SK-N-SH (cell line): ENCODE results near the gene LCN2. TPM values are rescaled to one million over a fixed set of nuclear protein-coding genes. Genes with fewer than 3 reads are reported as not detected.

Source experiments
- CTCF ChIA-PET: fragments of 300-600, 350-600 bp; formaldehyde crosslinking; extraction: SDS; loops from one replicate; lab custom pipeline; 2021; lab: Yijun Ruan, JAX
- POLR2A ChIA-PET: fragments of 350-600 bp; sonication (Branson Sonifier 250); formaldehyde crosslinking; extraction: SDS; loops from one replicate; lab custom pipeline; 2020; ENCODE audit warnings: antibody characterized with exemption, inconsistent platforms; lab: Yijun Ruan, JAX
- DNase-seq: peaks from one replicate; pipeline ENCODE4 v3.0.0; 2012
- H2AFZ ChIP-seq: fragments of 200-600 bp; sonication (generic); 2 replicates; pipeline ENCODE4 v1.8.1; 2016; ENCODE audit warnings: antibody characterized with exemption, mild to moderate bottlenecking, low read depth
- H3F3A ChIP-seq: fragments of 200-600 bp; sonication (generic); replicated peaks from 2 replicates; pipeline ENCODE3; 2016; ENCODE audit warnings: antibody characterized with exemption, mild to moderate bottlenecking; ENCODE audit not compliant: insufficient read depth
- H3K27ac ChIP-seq, 2 experiments: fragments of 200-500 bp in 1 of 2; fragments of 200-600 bp in 1 of 2; sonication (Bioruptor generic) in 1 of 2; sonication (generic), shearing (Covaris generic) in 1 of 2; 2 replicates each; pipeline versions ENCODE4 v1.5.1 to v1.6.1; 2014 to 2016; ENCODE audit warnings: low read depth in 2 of 2, inconsistent platforms in 1 of 2, low read length in 1 of 2, mild to moderate bottlenecking in 1 of 2, mixed read lengths in 1 of 2
- H3K27me3 ChIP-seq: fragments of 200-600 bp; sonication (generic), shearing (Covaris generic); 2 replicates; pipeline ENCODE4 v1.6.1; 2016; ENCODE audit warnings: mixed run types; ENCODE audit not compliant: insufficient read depth
- H3K36me3 ChIP-seq, 2 experiments: fragments of 200-500 bp in 1 of 2; fragments of 200-600 bp in 1 of 2; sonication (Bioruptor generic) in 1 of 2; sonication (generic) in 1 of 2; replicated peaks in 1 of 2; 2 replicates each; pipeline versions ENCODE3 to v1.5.1; 2014 to 2016; ENCODE audit warnings: low read length in 1 of 2, mild to moderate bottlenecking in 1 of 2; ENCODE audit not compliant: insufficient read depth in 2 of 2, control insufficient read depth in 1 of 2
- H3K4me1 ChIP-seq, 2 experiments: fragments of 200-500 bp in 1 of 2; fragments of 200-600 bp in 1 of 2; sonication (Bioruptor generic) in 1 of 2; sonication (generic), shearing (Covaris generic) in 1 of 2; 2 replicates each; pipeline versions ENCODE4 v1.5.1 to v1.6.1; 2014 to 2016; ENCODE audit warnings: low read depth in 1 of 2, low read length in 1 of 2, mixed run types in 1 of 2; ENCODE audit not compliant: insufficient read depth in 2 of 2, control insufficient read depth in 1 of 2
- H3K4me2 ChIP-seq: fragments of 200-600 bp; sonication (generic), shearing (Covaris generic); 2 replicates; pipeline ENCODE4 v1.6.1; 2017; ENCODE audit warnings: mixed run types
- H3K4me3 ChIP-seq, 2 experiments: fragments of 200-500 bp in 1 of 2; fragments of 200-600 bp in 1 of 2; sonication (Bioruptor generic) in 1 of 2; sonication (generic), shearing (Covaris generic) in 1 of 2; 2 replicates each; pipeline versions ENCODE4 v1.5.1 to v1.8.1; 2014 to 2016; ENCODE audit warnings: low read depth in 2 of 2, inconsistent platforms in 1 of 2, low read length in 1 of 2, mild to moderate bottlenecking in 1 of 2, mixed read lengths in 1 of 2, moderate library complexity in 1 of 2
- H3K79me2 ChIP-seq: fragments of 200-600 bp; sonication (generic); 2 replicates; pipeline ENCODE4 v1.8.1; 2017; ENCODE audit warnings: mild to moderate bottlenecking; ENCODE audit not compliant: insufficient read depth
- H3K9ac ChIP-seq: fragments of 200-600 bp; sonication (generic); 2 replicates; pipeline ENCODE4 v1.6.1; 2017; ENCODE audit warnings: mixed run types
- H3K9me2 ChIP-seq: fragments of 200-600 bp; sonication (generic); 2 replicates; pipeline ENCODE4 v1.6.1; 2017; ENCODE audit warnings: mixed run types
- H3K9me3 ChIP-seq: fragments of 200-600 bp; sonication (generic); 2 replicates; pipeline ENCODE4 v1.6.1; 2017; ENCODE audit warnings: mixed run types, mild to moderate bottlenecking, moderate library complexity
- H4K20me1 ChIP-seq: fragments of 200-600 bp; sonication (generic); 2 replicates; pipeline ENCODE4 v1.6.1; 2017; ENCODE audit warnings: mild to moderate bottlenecking, mixed run types; ENCODE audit not compliant: insufficient read depth
- ELF1 ChIP-seq: IDR thresholded peaks from 2 replicates; pipeline ENCODE4 v1.4.0; 2012
- GABPA ChIP-seq: IDR thresholded peaks from 2 replicates; pipeline ENCODE4 v1.4.0; 2012; ENCODE audit warnings: low read depth, mild to moderate bottlenecking
- MXI1 ChIP-seq: IDR thresholded peaks from 2 replicates; pipeline ENCODE4 v1.6.1; 2012; ENCODE audit warnings: mild to moderate bottlenecking, low read depth, low read length, improper control_type of control experiment
- NFIC ChIP-seq: IDR thresholded peaks from 2 replicates; pipeline ENCODE4 v1.4.0; 2012; ENCODE audit warnings: borderline replicate concordance
- POLR2AphosphoS5 ChIP-seq: IDR thresholded peaks from 2 replicates; pipeline ENCODE4 v1.6.1; 2012; ENCODE audit warnings: low read depth, low read length
- RAD21 ChIP-seq: IDR thresholded peaks from 2 replicates; pipeline ENCODE4 v1.6.1; 2012; ENCODE audit warnings: mild to moderate bottlenecking, low read length
- RCOR1 ChIP-seq: fragments of 150-350 bp; IDR thresholded peaks from 2 replicates; pipeline ENCODE4 v1.6.1; 2017; ENCODE audit warnings: antibody characterized with exemption, low read length
- RFX5 ChIP-seq: IDR thresholded peaks from 2 replicates; pipeline ENCODE4 v1.6.1; 2012; ENCODE audit warnings: mild to moderate bottlenecking, improper control_type of control experiment, low read length
- RXRA ChIP-seq: IDR thresholded peaks from 2 replicates; pipeline ENCODE4 v1.4.0; 2012; ENCODE audit warnings: low read depth, mild to moderate bottlenecking, borderline replicate concordance
- SIN3A ChIP-seq: IDR thresholded peaks from 2 replicates; pipeline ENCODE4 v1.6.1; 2012; ENCODE audit warnings: low read depth, mild to moderate bottlenecking, low read length, moderate library complexity, borderline replicate concordance
- SMC3 ChIP-seq: IDR thresholded peaks from 2 replicates; pipeline ENCODE4 v1.6.1; 2012; ENCODE audit warnings: low read depth, low read length, improper control_type of control experiment
- TCF12 ChIP-seq: IDR thresholded peaks from 2 replicates; pipeline ENCODE4 v1.4.0; 2012
- YY1 ChIP-seq: IDR thresholded peaks from 2 replicates; pipeline ENCODE4 v1.4.0; 2012; ENCODE audit warnings: low read depth, mild to moderate bottlenecking
- WGBS: methylation state at CpG from one replicate; pipeline ENCODE4 v1.1.6; 2017; ENCODE audit warnings: low lambda C conversion rate; 5-methylcytosine and 5-hydroxymethylcytosine counted together
- polyA plus RNA-seq, 3 experiments: library from polyadenylated mRNA; depleted of rRNA; stranded (reverse); fragments of >200 nt; gene quantifications; 2 replicates each; pipeline ENCODE4 v1.2.3, GENCODE V29; 2012
- TF ChIP-seq, protein P1 (sequence below): fragments of 150-350 bp; IDR thresholded peaks from 2 replicates; pipeline ENCODE4 v1.6.1; 2016; ENCODE audit warnings: mild to moderate bottlenecking, low read depth, low read length
- TF ChIP-seq, protein P2 (sequence below): IDR thresholded peaks from 2 replicates; pipeline ENCODE4 v1.4.0; 2012; ENCODE audit warnings: low read depth
- TF ChIP-seq, protein P3 (sequence below): fragments of 200-600 bp; sonication (generic); IDR thresholded peaks from 2 replicates; pipeline ENCODE4 v1.6.1; 2017; ENCODE audit warnings: antibody characterized with exemption, mild to moderate bottlenecking, moderate library complexity
- TF ChIP-seq, protein P4 (sequence below): fragments of 150-350 bp; IDR thresholded peaks from 2 replicates; pipeline ENCODE4 v1.6.1; 2017; ENCODE audit warnings: antibody characterized with exemption, low read length, low read depth, borderline replicate concordance

Gene LCN2
- polyA plus RNA-seq, 1 of the 3 experiments (the other 2 are of a cell fraction), result not detected

DNA sequence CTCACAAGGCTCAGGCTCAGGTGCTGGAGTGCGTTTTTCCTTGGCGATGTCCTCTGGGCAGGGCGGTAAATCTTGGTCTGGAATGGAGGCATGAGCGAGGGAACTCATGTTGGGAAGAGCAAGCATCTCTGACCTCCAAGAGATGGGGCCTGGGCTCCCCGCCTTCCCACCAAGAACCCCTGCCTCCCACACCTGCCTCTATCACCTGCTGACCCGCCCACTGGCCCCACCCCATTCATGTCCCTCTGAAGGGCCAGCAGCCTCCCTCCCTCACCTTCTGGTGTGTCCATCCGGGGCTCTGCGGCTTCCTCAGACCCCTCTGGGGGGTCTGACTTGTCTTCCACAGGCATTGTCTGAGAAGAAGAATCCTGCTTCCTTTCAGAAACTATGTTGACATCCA is 31.2 kb downstream of the LCN2 start:
- no peak overlapping the region for H3K9ac ChIP-seq
- H3F3A ChIP-seq, result peaks cover 8% of the 10 kb centered on the region
- ChIA-PET POLR2A (no interaction called here), CTCF (interaction anchor here (1.7 kb wide), 1 partner anchor 10 kb away, joined by 8 read pairs; the partner anchor contains the start of gene CIZ1)
- no peak overlapping the region for H3K27ac ChIP-seq
- H3K79me2 ChIP-seq, result no peaks in the 10 kb centered on the region
- TF ChIP-seq POLR2AphosphoS5 (no peak), RXRA (no peak), RAD21 (no peak), RCOR1 (no peak), SIN3A (no peak), YY1 (no peak), MXI1 (no peak), NFIC (no peak), TCF12 (no peak), ELF1 (no peak), SMC3 (no peak), GABPA (no peak), RFX5 (no peak)
- TF ChIP-seq, protein P1, sequence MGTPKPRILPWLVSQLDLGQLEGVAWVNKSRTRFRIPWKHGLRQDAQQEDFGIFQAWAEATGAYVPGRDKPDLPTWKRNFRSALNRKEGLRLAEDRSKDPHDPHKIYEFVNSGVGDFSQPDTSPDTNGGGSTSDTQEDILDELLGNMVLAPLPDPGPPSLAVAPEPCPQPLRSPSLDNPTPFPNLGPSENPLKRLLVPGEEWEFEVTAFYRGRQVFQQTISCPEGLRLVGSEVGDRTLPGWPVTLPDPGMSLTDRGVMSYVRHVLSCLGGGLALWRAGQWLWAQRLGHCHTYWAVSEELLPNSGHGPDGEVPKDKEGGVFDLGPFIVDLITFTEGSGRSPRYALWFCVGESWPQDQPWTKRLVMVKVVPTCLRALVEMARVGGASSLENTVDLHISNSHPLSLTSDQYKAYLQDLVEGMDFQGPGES, result no peak
- TF ChIP-seq, protein P2, sequence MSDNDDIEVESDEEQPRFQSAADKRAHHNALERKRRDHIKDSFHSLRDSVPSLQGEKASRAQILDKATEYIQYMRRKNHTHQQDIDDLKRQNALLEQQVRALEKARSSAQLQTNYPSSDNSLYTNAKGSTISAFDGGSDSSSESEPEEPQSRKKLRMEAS, result no peak
- TF ChIP-seq, protein P3, sequence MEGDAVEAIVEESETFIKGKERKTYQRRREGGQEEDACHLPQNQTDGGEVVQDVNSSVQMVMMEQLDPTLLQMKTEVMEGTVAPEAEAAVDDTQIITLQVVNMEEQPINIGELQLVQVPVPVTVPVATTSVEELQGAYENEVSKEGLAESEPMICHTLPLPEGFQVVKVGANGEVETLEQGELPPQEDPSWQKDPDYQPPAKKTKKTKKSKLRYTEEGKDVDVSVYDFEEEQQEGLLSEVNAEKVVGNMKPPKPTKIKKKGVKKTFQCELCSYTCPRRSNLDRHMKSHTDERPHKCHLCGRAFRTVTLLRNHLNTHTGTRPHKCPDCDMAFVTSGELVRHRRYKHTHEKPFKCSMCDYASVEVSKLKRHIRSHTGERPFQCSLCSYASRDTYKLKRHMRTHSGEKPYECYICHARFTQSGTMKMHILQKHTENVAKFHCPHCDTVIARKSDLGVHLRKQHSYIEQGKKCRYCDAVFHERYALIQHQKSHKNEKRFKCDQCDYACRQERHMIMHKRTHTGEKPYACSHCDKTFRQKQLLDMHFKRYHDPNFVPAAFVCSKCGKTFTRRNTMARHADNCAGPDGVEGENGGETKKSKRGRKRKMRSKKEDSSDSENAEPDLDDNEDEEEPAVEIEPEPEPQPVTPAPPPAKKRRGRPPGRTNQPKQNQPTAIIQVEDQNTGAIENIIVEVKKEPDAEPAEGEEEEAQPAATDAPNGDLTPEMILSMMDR, result no peak
- TF ChIP-seq, protein P4, sequence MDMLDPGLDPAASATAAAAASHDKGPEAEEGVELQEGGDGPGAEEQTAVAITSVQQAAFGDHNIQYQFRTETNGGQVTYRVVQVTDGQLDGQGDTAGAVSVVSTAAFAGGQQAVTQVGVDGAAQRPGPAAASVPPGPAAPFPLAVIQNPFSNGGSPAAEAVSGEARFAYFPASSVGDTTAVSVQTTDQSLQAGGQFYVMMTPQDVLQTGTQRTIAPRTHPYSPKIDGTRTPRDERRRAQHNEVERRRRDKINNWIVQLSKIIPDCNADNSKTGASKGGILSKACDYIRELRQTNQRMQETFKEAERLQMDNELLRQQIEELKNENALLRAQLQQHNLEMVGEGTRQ, result no peak
- H3K9me3 ChIP-seq, result no peaks in the 10 kb centered on the region
- 98% methylated on average over 8 of the region's 8 CpGs for WGBS
- peaks cover 40 to 53% of the 10 kb centered on the region in 2 experiments for H3K36me3 ChIP-seq
- H3K4me1 ChIP-seq, result peaks cover 3 to 5% of the 10 kb centered on the region in 2 experiments; a peak in 2 of 4 replicates
- no peak overlapping the region for H3K4me3 ChIP-seq
- DNase-seq, result no peak
- no peaks in the 10 kb centered on the region for H4K20me1 ChIP-seq
- no peaks in the 10 kb centered on the region for H3K9me2 ChIP-seq
- H3K27me3 ChIP-seq, result no peaks in the 10 kb centered on the region
- no peak overlapping the region for H3K4me2 ChIP-seq
- H2AFZ ChIP-seq, result no peak overlapping the region
